A549 (cell line): ENCODE data around the gene UGT2A2. TPM values are rescaled to one million over a fixed set of nuclear protein-coding genes. Genes with fewer than 3 reads are reported as not detected.

Experiments used
- ATAC-seq, 2 experiments: fragments of 200-7000 bp in 1 of 2; fragments of >200 bp in 1 of 2; cut with Nextera tagmentation in 1 of 2; cut with Tn5 transposase in 1 of 2; 3 replicates each; pipeline versions ENCODE4 v1.8.0 to v1.9.1; 2018 to 2020; ENCODE audit warnings: mild to moderate bottlenecking in 1 of 2, moderate library complexity in 1 of 2
- CTCF ChIA-PET: fragments of 300-600 bp; sonication (Branson Sonifier 250); formaldehyde crosslinking; extraction: SDS; loops from one replicate; lab custom pipeline; 2021; ENCODE audit warnings: antibody characterized with exemption, inconsistent platforms; lab: Yijun Ruan, JAX
- POLR2A ChIA-PET: fragments of 350-600 bp; formaldehyde crosslinking; extraction: SDS; loops from one replicate; lab custom pipeline; 2021; ENCODE audit warnings: antibody characterized with exemption, inconsistent platforms; lab: Yijun Ruan, JAX
- DNase-seq, 2 experiments: peaks; one replicate each; pipeline versions ENCODE4 v3.0.0 to v3.0.0-alpha.2; 2011 to 2016; ENCODE audit warnings: low read depth in 1 of 2, low spot score in 1 of 2
- FAIRE-seq: peaks from 2 replicates; lab custom pipeline; 2011; peaks lifted over from hg19 to GRCh38; lab: Jason Lieb, UNC
- H3K27ac ChIP-seq, 2 experiments: fragments of >200 bp; sonication (Bioruptor Twin); formaldehyde crosslinking; 3 replicates each; pipeline ENCODE4 v1.5.1; 2016 to 2017
- H3K4me1 ChIP-seq: fragments of >200 bp; sonication (Bioruptor Twin); formaldehyde crosslinking; 3 replicates; pipeline ENCODE4 v1.6.1; 2016
- H3K4me2 ChIP-seq: fragments of >200 bp; sonication (Bioruptor Twin); formaldehyde crosslinking; 3 replicates; pipeline ENCODE4 v1.6.1; 2016
- H3K4me3 ChIP-seq: fragments of >200 bp; sonication (Bioruptor Twin); formaldehyde crosslinking; 3 replicates; pipeline ENCODE4 v1.5.1; 2016
- H3K9me3 ChIP-seq: fragments of >200 bp; sonication (Bioruptor Twin); formaldehyde crosslinking; 3 replicates; pipeline ENCODE4 v1.6.1; 2016
- BHLHE40 ChIP-seq: IDR thresholded peaks from 2 replicates; pipeline ENCODE4 v1.6.1; 2012; ENCODE audit warnings: low read depth, low read length, inconsistent platforms
- CEBPB ChIP-seq, 2 experiments: fragments of >200 bp in 1 of 2; sonication (Bioruptor Twin) in 1 of 2; formaldehyde crosslinking in 1 of 2; IDR thresholded peaks; 2 replicates each; pipeline ENCODE4 v1.6.1; 2012 to 2016
- CHD4 ChIP-seq: fragments of 200-600 bp; sonication (generic); IDR thresholded peaks from 2 replicates; pipeline ENCODE4 v1.6.1; 2016; ENCODE audit warnings: antibody characterized with exemption, mild to moderate bottlenecking, borderline replicate concordance
- EHF ChIP-seq: fragments of 250-450 bp; sonication (Bioruptor Pico); IDR thresholded peaks from 2 replicates; pipeline ENCODE4 v1.5.0; 2020; ENCODE audit warnings: mild to moderate bottlenecking
- EP300 ChIP-seq, 2 experiments: fragments of >200 bp; sonication (Bioruptor Twin); formaldehyde crosslinking; IDR thresholded peaks; 2 replicates in 1 of 2; 3 replicates in 1 of 2; pipeline ENCODE4 v1.6.1; 2016 to 2017
- ESRRA ChIP-seq: fragments of 150-350 bp; IDR thresholded peaks from 2 replicates; pipeline ENCODE4 v1.6.1; 2014; ENCODE audit warnings: mild to moderate bottlenecking, low read length, borderline replicate concordance
- FOSB ChIP-seq: fragments of 250-450 bp; sonication (Bioruptor Pico); IDR thresholded peaks from 2 replicates; pipeline ENCODE4 v1.5.0; 2020; ENCODE audit warnings: mild to moderate bottlenecking, moderate library complexity
- FOSL2 ChIP-seq, 2 experiments: fragments of 450-650 bp in 1 of 2; fragments of >200 bp in 1 of 2; sonication (Bioruptor Twin) in 1 of 2; formaldehyde crosslinking; IDR thresholded peaks; 2 replicates each; pipeline versions ENCODE4 v1.5.0 to v1.6.1; 2016 to 2020; ENCODE audit warnings: mild to moderate bottlenecking in 1 of 2, moderate library complexity in 1 of 2
- HOXA7 ChIP-seq: fragments of 250-450 bp; sonication (Bioruptor Pico); IDR thresholded peaks from 2 replicates; pipeline ENCODE4 v1.5.0; 2020; ENCODE audit warnings: mild to moderate bottlenecking, moderate library complexity
- HOXB13 ChIP-seq: fragments of 250-450 bp; sonication (Bioruptor Pico); IDR thresholded peaks from 2 replicates; pipeline ENCODE4 v1.5.0; 2020; ENCODE audit warnings: low read depth, mild to moderate bottlenecking, moderate library complexity
- KDM1A ChIP-seq: fragments of 200-600 bp; sonication (generic); IDR thresholded peaks from 2 replicates; pipeline ENCODE4 v1.6.1; 2016; ENCODE audit warnings: low read depth, mild to moderate bottlenecking
- MAFK ChIP-seq: fragments of 450-650 bp; IDR thresholded peaks from 2 replicates; pipeline ENCODE4 v1.6.1; 2014; ENCODE audit not compliant: partially characterized antibody
- MYC ChIP-seq: IDR thresholded peaks from 2 replicates; pipeline ENCODE4 v1.6.1; 2012; ENCODE audit warnings: mild to moderate bottlenecking, inconsistent platforms, low read length, improper control_type of control experiment, borderline replicate concordance
- NFE2L2 ChIP-seq: fragments of 150-350 bp; conservative IDR thresholded peaks from 2 replicates; pipeline ENCODE4 v1.6.1; 2014; ENCODE audit warnings: low read length
- POLR2A ChIP-seq: IDR thresholded peaks from 2 replicates; pipeline ENCODE4 v1.6.1; 2012; ENCODE audit warnings: mild to moderate bottlenecking, low read length
- RARB ChIP-seq: fragments of 250-450 bp; sonication (Bioruptor Pico); IDR thresholded peaks from 2 replicates; pipeline ENCODE4 v1.8.0; 2021; ENCODE audit warnings: mild to moderate bottlenecking, moderate library complexity
- RNF2 ChIP-seq: fragments of 200-600 bp; sonication (generic); IDR thresholded peaks from 2 replicates; pipeline ENCODE4 v1.6.1; 2016; ENCODE audit warnings: low read depth, mild to moderate bottlenecking, antibody characterized with exemption, moderate library complexity, borderline replicate concordance
- TFCP2L1 ChIP-seq: fragments of 250-450 bp; sonication (Bioruptor Pico); IDR thresholded peaks from 2 replicates; pipeline ENCODE4 v1.5.0; 2021; ENCODE audit warnings: mild to moderate bottlenecking
- ZC3H11A ChIP-seq: fragments of 450-650 bp; IDR thresholded peaks from 2 replicates; pipeline ENCODE4 v1.6.1; 2014; ENCODE audit warnings: antibody characterized with exemption, mild to moderate bottlenecking
- ZFP36 ChIP-seq: fragments of 450-650 bp; IDR thresholded peaks from 2 replicates; pipeline ENCODE4 v1.6.1; 2014; ENCODE audit warnings: borderline replicate concordance; ENCODE audit not compliant: partially characterized antibody
- WGBS: methylation state at CpG from one replicate; pipeline ENCODE4 v1.1.6; 2017; ENCODE audit errors: missing lambda C conversion rate; 5-methylcytosine and 5-hydroxymethylcytosine counted together
- polyA plus RNA-seq, 4 experiments: library from polyadenylated mRNA; depleted of rRNA in 3 of 4; stranded (reverse); fragments of >200 nt; fragmentation: RNase III in 1 of 4; extraction: RNeasy Plus Mini Kit Qiagen cat#74134 plus additional on column Dnase treatment in 1 of 4; gene quantifications; 2 replicates in 3 of 4; 3 replicates in 1 of 4; pipeline ENCODE4 v1.2.3, GENCODE V29; 2011 to 2017
- TF ChIP-seq, protein P1 (sequence below): IDR thresholded peaks from 2 replicates; pipeline ENCODE4 v1.6.1; 2012
- TF ChIP-seq, protein P2 (sequence below): fragments of >200 bp; sonication (Bioruptor Twin); formaldehyde crosslinking; IDR thresholded peaks from 3 replicates; pipeline ENCODE4 v1.5.1; 2016
- TF ChIP-seq, protein P3 (sequence below): fragments of 250-450 bp; sonication (Bioruptor Pico); IDR thresholded peaks from 2 replicates; pipeline ENCODE4 v1.5.0; 2020; ENCODE audit warnings: low read depth, mild to moderate bottlenecking, moderate library complexity
- TF ChIP-seq, protein P4 (sequence below): fragments of >200 bp; sonication (Bioruptor Twin); formaldehyde crosslinking; IDR thresholded peaks from 3 replicates; pipeline ENCODE4 v1.6.1; 2016

UGT2A2 gene
- polyA plus RNA-seq, 2 of the 4 experiments (the other 2 are of a cell fraction) = not detected

DNA sequence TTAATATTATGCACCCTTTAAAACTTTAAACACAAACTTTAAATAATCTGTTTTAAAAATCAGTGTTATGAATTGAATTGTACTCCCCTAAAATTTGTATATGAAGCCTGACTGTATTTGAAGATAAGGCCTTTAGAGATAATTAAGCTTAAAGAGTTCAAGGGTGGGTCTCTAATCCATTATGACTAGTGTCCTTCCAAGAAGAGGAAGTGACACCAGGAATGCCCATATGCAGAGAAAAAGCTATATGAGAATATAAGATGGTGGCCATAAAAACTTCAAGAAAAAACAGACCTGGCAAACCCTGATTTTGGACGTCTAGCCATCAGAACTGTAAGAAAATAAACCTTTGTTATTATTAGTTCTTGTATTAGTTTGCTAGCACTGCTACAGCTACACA, 29.0 kb downstream of the UGT2A2 start:
- Histone ChIP-seq H3K4me3 (no peak overlapping the region), H3K9me3 (no peaks in the 10 kb centered on the region), H3K4me2 (no peak overlapping the region), H3K4me1 (no peaks in the 10 kb centered on the region), H3K27ac (no peak overlapping the region)
- POLR2A ChIA-PET = no interaction called here
- CTCF ChIA-PET = no interaction called here
- TF ChIP-seq MYC (no peak), EHF (CRISPR knock-in tag) (no peak), FOSB (CRISPR knock-in tag) (no peak), BHLHE40 (no peak), RARB (CRISPR knock-in tag) (no peak), RNF2 (no peak), HOXA7 (CRISPR knock-in tag) (no peak), ZC3H11A (no peak), HOXB13 (CRISPR knock-in tag) (no peak), CHD4 (no peak), ESRRA (no peak), FOSL2 (IDR thresholded peaks at IDR 0.05) (no peak), FOSL2 (CRISPR knock-in tag; IDR thresholded peaks at IDR 0.05) (no peak), MAFK (no peak), ZFP36 (no peak), TFCP2L1 (CRISPR knock-in tag) (no peak)
- TF ChIP-seq, protein P1, sequence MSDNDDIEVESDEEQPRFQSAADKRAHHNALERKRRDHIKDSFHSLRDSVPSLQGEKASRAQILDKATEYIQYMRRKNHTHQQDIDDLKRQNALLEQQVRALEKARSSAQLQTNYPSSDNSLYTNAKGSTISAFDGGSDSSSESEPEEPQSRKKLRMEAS = no peak
- TF ChIP-seq, protein P2, sequence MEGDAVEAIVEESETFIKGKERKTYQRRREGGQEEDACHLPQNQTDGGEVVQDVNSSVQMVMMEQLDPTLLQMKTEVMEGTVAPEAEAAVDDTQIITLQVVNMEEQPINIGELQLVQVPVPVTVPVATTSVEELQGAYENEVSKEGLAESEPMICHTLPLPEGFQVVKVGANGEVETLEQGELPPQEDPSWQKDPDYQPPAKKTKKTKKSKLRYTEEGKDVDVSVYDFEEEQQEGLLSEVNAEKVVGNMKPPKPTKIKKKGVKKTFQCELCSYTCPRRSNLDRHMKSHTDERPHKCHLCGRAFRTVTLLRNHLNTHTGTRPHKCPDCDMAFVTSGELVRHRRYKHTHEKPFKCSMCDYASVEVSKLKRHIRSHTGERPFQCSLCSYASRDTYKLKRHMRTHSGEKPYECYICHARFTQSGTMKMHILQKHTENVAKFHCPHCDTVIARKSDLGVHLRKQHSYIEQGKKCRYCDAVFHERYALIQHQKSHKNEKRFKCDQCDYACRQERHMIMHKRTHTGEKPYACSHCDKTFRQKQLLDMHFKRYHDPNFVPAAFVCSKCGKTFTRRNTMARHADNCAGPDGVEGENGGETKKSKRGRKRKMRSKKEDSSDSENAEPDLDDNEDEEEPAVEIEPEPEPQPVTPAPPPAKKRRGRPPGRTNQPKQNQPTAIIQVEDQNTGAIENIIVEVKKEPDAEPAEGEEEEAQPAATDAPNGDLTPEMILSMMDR = no peak
- no peak for FAIRE-seq
- no peak for DNase-seq
- ATAC-seq = no peak
- WGBS = 39% methylated on average over 1 of the region's 1 CpG

DNA sequence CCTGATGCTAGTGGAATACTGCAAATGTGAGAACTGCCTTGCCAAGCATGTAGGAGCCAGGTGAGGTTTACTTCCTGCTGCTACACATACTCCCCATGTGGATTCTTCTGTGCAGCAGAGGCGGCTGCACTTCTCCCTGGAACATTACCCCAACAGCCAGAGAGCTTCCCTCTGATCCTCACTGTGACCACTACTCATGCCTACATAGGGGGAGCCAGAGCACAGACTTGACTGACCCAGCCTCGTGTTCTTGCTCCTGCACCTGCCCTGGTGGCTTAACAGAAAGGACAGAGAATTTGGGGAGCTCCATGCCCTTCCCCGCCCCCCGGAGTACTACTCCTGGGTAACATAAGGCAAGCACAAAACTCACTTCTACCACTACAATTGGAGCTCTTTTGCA, 38.4 kb downstream of the UGT2A2 start:
- DNase-seq (no peak), FAIRE-seq (no peak), ATAC-seq (no peak)
- WGBS = 16% methylated on average over 3 of the region's 4 CpGs
- H3K27ac ChIP-seq = no peak overlapping the region
- no peaks in the 10 kb centered on the region for H3K4me1 ChIP-seq
- H3K4me3 ChIP-seq = no peak overlapping the region
- ChIA-PET CTCF (no interaction called here), POLR2A (no interaction called here)
- no peak overlapping the region for H3K4me2 ChIP-seq
- TF ChIP-seq KDM1A (no peak), HOXA7 (CRISPR knock-in tag) (no peak), POLR2A (no peak)
- H3K9me3 ChIP-seq = no peaks in the 10 kb centered on the region

DNA sequence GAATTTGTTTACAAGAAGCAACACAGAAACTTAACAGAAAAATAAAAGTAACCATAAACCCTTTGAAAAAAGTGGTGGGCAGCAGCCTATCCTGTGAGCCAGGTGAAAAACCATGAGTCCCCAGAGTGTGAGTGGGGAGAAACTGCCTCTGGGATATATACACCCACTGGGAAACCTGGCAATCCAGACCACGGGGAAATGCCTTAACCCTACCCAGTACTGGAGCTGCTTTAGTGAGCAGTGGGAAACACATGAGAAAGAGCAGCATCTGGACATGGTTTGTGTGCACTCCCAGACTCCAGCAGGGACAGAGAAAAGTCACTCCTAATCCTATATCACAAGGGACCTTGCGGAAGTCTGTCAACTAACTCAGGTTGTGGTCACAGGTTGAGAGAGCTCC, 39.4 kb downstream of the UGT2A2 start:
- CTCF ChIA-PET = no interaction called here
- 50% methylated on average over 2 of the region's 2 CpGs for WGBS
- no peak for FAIRE-seq

More for the DNA sequence above, 39.4 kb downstream of the UGT2A2 start:
- POLR2A ChIA-PET = no interaction called here
- no peaks in the 10 kb centered on the region for H3K4me1 ChIP-seq
- TF ChIP-seq EP300 (IDR thresholded peaks at IDR 0.05) (no peak), CEBPB (IDR thresholded peaks at IDR 0.05) (no peak), NFE2L2 (no peak), RNF2 (no peak)
- TF ChIP-seq, protein P3, sequence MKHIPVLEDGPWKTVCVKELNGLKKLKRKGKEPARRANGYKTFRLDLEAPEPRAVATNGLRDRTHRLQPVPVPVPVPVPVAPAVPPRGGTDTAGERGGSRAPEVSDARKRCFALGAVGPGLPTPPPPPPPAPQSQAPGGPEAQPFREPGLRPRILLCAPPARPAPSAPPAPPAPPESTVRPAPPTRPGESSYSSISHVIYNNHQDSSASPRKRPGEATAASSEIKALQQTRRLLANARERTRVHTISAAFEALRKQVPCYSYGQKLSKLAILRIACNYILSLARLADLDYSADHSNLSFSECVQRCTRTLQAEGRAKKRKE (CRISPR knock-in tag) = no peak
- TF ChIP-seq, protein P4, sequence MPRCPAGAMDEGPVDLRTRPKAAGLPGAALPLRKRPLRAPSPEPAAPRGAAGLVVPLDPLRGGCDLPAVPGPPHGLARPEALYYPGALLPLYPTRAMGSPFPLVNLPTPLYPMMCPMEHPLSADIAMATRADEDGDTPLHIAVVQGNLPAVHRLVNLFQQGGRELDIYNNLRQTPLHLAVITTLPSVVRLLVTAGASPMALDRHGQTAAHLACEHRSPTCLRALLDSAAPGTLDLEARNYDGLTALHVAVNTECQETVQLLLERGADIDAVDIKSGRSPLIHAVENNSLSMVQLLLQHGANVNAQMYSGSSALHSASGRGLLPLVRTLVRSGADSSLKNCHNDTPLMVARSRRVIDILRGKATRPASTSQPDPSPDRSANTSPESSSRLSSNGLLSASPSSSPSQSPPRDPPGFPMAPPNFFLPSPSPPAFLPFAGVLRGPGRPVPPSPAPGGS = no peak
- H3K27ac ChIP-seq = no peak overlapping the region
- H3K4me2 ChIP-seq = no peak overlapping the region
- H3K4me3 ChIP-seq = no peak overlapping the region
- ATAC-seq = no peak
- no peak for DNase-seq
- no peaks in the 10 kb centered on the region for H3K9me3 ChIP-seq
